Measurements from ENCODE around the gene SAMHD1. TPM values are rescaled to one million over a fixed set of nuclear protein-coding genes. Genes with fewer than 3 reads are reported as not detected.
"Not testable (repeated sequence)": the region's sequence is repeated elsewhere in the genome, so short reads cannot be mapped to it uniquely, and the experiment has no call there.

Gene SAMHD1
- total RNA-seq, 2 donors from 2014 or later, result 25.2 to 42.8 TPM

GRCh38 chr20:36957875-36958667 lies 6.6 kb upstream of the SAMHD1 start:
- ATAC-seq (peak; percentile 72), DNase-seq (no peak)
- intact Hi-C loops (cut with DNase I, micrococcal nuclease), result no loop called here

- ATAC-seq (no peak), DNase-seq (no peak)
- intact Hi-C loops (cut with DNase I, micrococcal nuclease), result no loop called here
These were observed 5.2 kb upstream of the SAMHD1 start for GRCh38 chr20:36956674-36957073.

DNA sequence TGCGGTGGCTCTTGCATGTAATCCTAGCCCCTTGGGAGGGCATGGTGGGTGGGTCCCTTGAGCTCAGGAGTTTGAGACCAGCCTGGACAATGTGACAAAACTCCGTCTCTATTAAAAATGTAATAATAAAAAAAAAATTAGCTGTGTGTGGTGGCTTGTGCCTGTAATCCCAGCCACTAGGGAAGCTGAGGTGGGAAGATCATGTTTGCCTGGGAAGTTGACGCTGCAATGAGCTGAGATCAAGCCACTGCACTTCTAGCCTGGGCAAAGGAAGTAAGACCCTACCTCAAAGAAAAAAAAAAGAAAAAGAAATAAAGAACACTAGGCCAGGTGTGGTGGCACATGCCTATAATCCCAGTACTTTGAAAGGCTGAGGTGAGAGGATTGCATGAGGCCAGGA lies 4.5 kb upstream of the SAMHD1 start:
- ATAC-seq (no peak), DNase-seq (no peak)
- intact Hi-C loops (cut with DNase I, micrococcal nuclease), result no loop called here

- ATAC-seq (peak; percentile 24), DNase-seq (no peak)
- intact Hi-C loops (cut with DNase I, micrococcal nuclease), result no loop called here
These were observed 651 bp upstream of the SAMHD1 start for GRCh38 chr20:36951979-36952738.

GRCh38 chr20:36950414-36951197 lies 902 bp downstream of the SAMHD1 start:
- DNase-seq (no peak), ATAC-seq (no peak)
- intact Hi-C loops (cut with DNase I, micrococcal nuclease), result no loop called here

- intact Hi-C loops (cut with DNase I, micrococcal nuclease), result no loop called here
- ATAC-seq, result peak; percentile 87
- DNase-seq, result no peak
These were observed 10.1 kb downstream of the SAMHD1 start for GRCh38 chr20:36941401-36941835.

GRCh38 chr20:36937402-36937770 lies 14.1 kb downstream of the SAMHD1 start:
- DNase-seq (no peak), ATAC-seq (no peak)
- intact Hi-C loops (cut with DNase I, micrococcal nuclease), result no loop called here

DNA sequence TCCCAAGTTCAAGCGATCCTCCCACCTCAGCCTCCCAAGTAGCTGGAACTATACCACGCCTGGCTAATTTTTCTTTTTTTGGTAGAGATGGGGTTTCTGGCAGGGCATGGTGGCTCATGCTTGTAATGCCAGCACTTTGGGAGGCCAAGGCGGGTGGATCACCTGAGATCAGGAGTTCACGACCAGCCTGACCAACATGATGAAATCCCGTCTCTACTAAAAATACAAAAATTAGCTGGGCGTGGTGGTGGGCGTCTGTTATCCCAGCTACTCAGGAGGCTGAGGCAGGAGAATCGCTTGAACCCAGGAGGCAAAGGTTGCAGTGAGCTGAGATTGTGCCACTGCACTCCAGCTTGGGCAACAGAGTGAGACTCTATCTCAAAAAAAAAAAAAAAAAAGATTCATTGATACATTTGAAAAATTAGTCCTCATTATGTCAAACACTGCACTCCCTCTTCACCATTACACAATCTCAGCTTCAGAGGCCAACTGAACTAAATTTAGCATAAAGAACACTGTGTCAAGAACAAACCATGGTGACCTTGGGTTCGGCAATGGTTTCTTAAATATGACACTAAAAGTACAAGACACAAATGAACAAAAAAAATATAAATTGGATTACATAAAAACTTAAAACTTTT lies 14.6 kb downstream of the SAMHD1 start:
- DNase-seq; ATAC-seq; intact Hi-C loops (cut with DNase I, micrococcal nuclease): not testable (repeated sequence)

DNA sequence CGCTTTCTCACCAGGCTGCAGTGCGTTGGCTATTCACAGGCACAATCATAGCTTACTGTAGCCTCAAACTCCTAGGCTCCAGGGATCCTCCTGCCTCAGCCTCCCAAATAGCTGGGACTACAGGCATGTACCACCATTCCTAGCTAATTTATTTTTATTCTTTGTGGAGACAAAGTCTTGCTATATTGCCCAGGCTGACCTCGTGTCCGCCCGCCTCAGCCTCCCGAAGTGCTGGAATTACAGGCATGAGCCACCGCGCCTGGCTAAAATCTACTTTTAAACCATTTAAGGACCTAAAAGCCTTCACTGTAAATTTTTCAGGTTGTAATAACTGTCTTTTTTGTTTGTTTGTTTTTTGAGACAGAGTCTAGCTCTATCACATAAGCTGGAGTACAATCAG lies 15.2 kb downstream of the SAMHD1 start:
- DNase-seq (no peak), ATAC-seq (no peak)
- intact Hi-C loops (cut with DNase I, micrococcal nuclease), result no loop called here

- ATAC-seq; intact Hi-C loops (cut with DNase I, micrococcal nuclease); DNase-seq: not testable (repeated sequence)
These were observed 17.9 kb downstream of the SAMHD1 start for GRCh38 chr20:36933571-36933970.

DNA sequence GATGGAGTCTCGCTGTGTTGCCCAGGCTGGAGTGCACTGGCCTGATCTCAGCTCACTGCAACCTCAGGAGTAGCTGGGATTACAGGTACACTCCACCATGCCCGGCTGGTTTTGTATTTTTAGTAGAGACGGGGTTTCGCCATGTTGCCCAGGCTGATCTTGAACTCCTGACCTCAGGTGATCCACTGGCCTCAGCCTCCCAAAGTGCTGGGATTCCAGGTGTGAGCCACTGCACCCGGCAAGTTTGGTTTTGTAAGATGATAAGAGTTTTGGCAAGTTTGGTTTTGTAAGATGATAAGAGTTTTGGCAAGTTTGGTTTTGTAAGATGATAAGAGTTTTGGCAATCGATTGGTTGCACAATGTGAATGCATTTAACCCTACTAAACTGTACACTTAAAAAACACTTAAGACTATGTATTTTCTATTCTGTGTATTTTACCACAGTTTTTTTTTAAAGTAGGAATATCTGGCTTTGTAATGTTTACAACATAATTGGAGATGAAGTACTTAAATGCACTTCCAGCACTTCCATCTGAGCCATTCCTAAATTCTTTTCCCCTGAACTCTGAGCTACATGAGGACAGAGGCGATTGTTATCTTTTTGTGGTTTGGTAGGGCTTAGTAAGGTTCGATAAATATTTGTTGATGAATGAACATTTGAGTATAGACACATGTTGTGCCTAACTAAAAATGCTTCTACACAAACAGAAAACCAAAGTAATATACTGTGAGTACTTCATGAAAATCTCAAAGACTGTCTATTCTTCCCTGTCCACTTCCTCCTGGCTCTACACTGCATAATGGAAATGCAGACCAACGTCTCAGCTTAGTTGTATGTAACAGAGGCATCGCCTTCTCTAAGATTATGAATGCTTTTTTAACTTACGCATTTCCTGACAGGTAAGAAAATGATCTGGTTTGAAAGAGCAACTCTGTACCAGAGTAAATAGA lies 18.8 kb downstream of the SAMHD1 start:
- no peak for ATAC-seq
- intact Hi-C loops (cut with DNase I, micrococcal nuclease), result no loop called here
- DNase-seq, result no peak

DNA sequence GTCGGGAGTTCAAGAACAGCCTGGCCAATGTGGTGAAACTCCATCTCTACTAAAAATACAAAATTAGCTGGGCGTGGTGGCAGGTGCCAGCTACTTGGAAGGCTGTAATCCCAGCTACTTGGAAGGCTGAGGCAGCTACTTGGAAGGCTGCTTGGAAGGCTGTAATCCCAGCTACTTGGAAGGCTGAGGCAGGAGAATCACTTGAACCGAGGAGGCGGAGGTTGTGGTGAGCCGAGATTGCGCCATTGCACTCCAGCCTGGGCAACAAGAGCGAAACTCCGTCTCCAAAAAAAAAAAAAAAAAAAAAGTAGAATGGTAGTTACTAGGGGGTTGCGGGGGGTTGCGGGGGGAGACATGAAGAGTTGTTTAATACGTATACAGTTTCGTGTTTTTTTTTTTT lies 19.4 kb downstream of the SAMHD1 start:
- ATAC-seq; intact Hi-C loops (cut with DNase I, micrococcal nuclease); DNase-seq: not testable (repeated sequence)

DNA sequence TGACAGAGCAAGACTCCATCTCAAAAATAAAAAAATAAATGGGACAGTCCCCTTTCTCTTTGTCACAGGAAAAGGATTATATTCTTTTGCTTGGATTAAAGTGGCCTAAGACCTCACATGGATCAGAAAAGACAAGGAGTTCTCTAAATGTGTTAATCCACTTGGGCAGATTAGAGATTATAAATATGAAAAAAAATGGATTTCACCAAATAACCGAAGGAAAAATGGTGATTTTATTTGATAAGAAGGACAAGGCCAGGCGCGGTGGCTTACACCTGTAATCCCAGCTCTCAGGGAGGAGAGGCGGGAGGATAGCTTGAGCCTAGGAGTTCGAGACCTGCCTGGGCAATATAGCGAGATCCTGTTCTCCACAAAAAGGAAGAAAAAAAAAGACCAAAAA lies 21.8 kb downstream of the SAMHD1 start:
- intact Hi-C loops (cut with DNase I, micrococcal nuclease), result no loop called here
- no peak for DNase-seq
- ATAC-seq, result no peak

DNA sequence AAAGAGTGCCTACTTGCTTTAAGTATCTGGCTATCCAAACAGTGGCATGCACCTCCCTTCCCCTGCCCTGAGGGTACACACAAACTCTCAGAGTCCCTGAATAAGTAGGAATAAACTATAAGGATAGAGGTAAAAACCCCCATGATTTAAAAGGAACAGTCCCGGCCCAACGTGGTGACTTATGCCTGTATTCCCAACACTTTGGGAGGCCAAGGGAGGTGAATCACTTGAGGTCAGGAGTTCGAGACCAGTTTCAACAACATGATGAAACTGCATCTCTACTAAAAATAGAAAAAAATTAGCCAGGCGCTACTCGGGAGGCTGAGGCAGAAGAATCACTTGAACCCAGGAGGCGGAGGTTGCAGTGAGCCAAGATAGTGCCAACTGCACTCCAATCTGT lies 22.2 kb downstream of the SAMHD1 start:
- ATAC-seq (no peak), DNase-seq (no peak)
- intact Hi-C loops (cut with DNase I, micrococcal nuclease), result no loop called here

GRCh38 chr20:36927704-36928103 lies 23.8 kb downstream of the SAMHD1 start:
- intact Hi-C loops (cut with DNase I, micrococcal nuclease), result no loop called here

GRCh38 chr20:36926653-36927200 lies 24.8 kb downstream of the SAMHD1 start:
- intact Hi-C loops (cut with DNase I, micrococcal nuclease), result no loop called here
- ATAC-seq, result no peak

More at GRCh38 chr20:36927704-36928103, 23.8 kb downstream of the SAMHD1 start:
- no peak for DNase-seq
- no peak for ATAC-seq

DNA sequence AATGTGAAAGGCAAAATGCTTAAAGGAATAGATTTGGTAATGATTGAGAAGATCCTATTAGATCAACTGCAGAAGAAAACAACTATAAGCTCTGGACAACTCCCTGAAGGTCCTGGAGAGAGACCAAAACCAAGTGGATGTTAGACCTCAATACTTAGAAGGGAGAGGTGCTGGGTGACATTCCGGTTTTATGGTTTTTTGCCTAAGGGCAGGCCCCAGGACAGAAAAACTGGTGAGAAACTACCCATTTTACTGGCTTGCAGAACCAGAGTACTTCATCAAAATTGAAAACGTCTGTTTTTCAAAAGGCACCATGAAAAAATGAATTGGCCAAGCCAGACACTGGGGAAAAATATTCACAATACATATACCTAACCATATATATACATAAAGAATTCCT lies 26.3 kb downstream of the SAMHD1 start:
- intact Hi-C loops (cut with DNase I, micrococcal nuclease), result no loop called here
- DNase-seq, result no peak
- ATAC-seq, result no peak

More at GRCh38 chr20:36926653-36927200, 24.8 kb downstream of the SAMHD1 start:
- no peak for DNase-seq
